Measurements from ENCODE around the gene KIF26B.

Gene KIF26B

GRCh38 chr1:245566134-245566533, 411.3 kb downstream of the KIF26B start:
- no peak for DNase-seq (ENCODE audit: low read depth)
- no peak overlapping the region for H3K4me3 ChIP-seq (ENCODE audit: low read length)

DNA sequence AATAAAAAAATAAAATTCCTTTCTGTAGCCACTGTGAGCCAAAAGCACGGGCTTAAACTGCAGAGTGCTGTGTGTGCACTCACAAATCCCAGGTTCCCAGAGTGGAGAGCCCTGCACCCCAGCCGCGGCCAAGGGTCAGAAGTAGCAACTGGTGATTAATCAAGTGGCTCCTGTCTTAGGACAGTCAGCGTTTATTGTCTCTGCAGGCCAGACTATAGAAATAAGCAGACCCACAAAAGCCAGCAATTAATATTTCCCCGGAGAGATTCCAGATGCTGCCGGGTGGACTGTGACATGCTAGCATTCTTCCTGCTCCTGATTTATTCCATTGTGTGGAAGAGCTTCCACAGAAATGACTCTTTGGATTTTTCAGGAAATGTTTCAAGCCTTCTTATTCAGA, 412.2 kb downstream of the KIF26B start:
- H3K27me3 ChIP-seq (replicated peaks; ENCODE audit: control insufficient read depth, insufficient read depth, low read length), result peaks cover 20% of the 10 kb centered on the region
- no peak overlapping the region for H3K4me3 ChIP-seq (ENCODE audit: low read length)
- no peaks in the 10 kb centered on the region for H3K9me3 ChIP-seq (ENCODE audit: control insufficient read depth, low read length)
- no peak overlapping the region for H3K9ac ChIP-seq (ENCODE audit: low read length)
- no peak for DNase-seq (ENCODE audit: low read depth)
- peaks cover 5% of the 10 kb centered on the region for H3K4me1 ChIP-seq (ENCODE audit: control insufficient read depth, insufficient read depth, low read length)
- no peaks in the 10 kb centered on the region for H3K36me3 ChIP-seq (ENCODE audit: control insufficient read depth, insufficient read depth, low read length, severe bottlenecking)

More at GRCh38 chr1:245566134-245566533, 411.3 kb downstream of the KIF26B start:
- H3K36me3 ChIP-seq (ENCODE audit: control insufficient read depth, insufficient read depth, low read length, severe bottlenecking), result no peaks in the 10 kb centered on the region
- H3K27me3 ChIP-seq (replicated peaks; ENCODE audit: control insufficient read depth, insufficient read depth, low read length), result peaks cover 18% of the 10 kb centered on the region
- H3K4me1 ChIP-seq (ENCODE audit: control insufficient read depth, insufficient read depth, low read length), result peaks cover 5% of the 10 kb centered on the region
- no peak overlapping the region for H3K9ac ChIP-seq (ENCODE audit: low read length)
- no peaks in the 10 kb centered on the region for H3K9me3 ChIP-seq (ENCODE audit: control insufficient read depth, low read length)

DNA sequence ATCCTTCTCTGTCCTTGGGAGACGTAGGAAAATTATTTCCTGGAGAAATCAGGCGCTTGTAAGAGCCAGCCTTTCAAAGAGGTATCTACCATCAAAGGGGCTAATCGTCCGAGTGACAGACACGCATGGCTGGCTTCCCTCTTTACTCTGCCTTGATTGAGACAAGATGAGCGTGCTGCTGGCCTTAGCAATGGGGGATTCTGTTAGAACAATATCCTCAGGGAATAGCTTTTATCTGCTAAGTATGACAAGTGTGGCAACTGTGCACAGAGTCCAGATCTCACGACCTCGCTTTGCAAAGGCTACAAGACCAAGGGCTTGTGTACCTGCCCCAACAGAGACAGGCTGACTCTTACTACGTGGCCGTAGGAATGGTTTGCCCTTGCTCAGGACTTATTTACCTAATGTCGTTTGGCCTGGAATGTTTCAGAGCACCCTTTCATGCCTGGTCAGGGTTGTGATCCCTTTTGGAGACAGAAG, 417.1 kb downstream of the KIF26B start:
- Histone ChIP-seq H3K36me3 (ENCODE audit: control insufficient read depth, insufficient read depth, low read length, severe bottlenecking) (no peaks in the 10 kb centered on the region), H3K4me1 (ENCODE audit: control insufficient read depth, insufficient read depth, low read length) (peaks cover 20% of the 10 kb centered on the region), H3K9me3 (ENCODE audit: control insufficient read depth, low read length) (no peaks in the 10 kb centered on the region), H3K4me3 (ENCODE audit: low read length) (no peak overlapping the region), H3K27me3 (replicated peaks; ENCODE audit: control insufficient read depth, insufficient read depth, low read length) (peaks cover 5% of the 10 kb centered on the region), H3K9ac (ENCODE audit: low read length) (no peak overlapping the region)
- no peak for DNase-seq (ENCODE audit: low read depth)

DNA sequence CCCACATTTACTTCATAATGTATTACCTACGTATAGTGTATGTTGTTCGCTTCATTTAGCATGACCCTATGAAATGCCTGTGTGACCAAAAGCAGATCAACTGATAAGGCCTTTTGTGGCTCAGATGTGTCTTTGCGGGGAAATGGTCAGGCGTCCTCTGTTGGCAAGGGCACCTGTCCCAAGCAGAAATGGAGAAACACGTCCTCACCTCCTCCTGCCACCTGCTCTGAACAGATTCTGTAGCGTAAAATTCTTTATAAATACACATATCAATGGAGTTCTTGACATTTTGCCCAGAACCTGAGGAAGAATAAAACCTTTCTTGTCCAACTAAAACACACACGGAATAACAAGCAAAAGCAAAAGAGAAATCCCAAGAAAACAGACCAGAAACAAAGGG, 417.9 kb downstream of the KIF26B start:
- H3K9me3 ChIP-seq (ENCODE audit: control insufficient read depth, low read length), result no peaks in the 10 kb centered on the region
- no peak overlapping the region for H3K4me3 ChIP-seq (ENCODE audit: low read length)
- peaks cover 15% of the 10 kb centered on the region for H3K4me1 ChIP-seq (ENCODE audit: control insufficient read depth, insufficient read depth, low read length)

GRCh38 chr1:245575710-245576109, 420.9 kb downstream of the KIF26B start:
- DNase-seq (ENCODE audit: low read depth), result peak; percentile 35
- Histone ChIP-seq H3K9me3 (ENCODE audit: control insufficient read depth, low read length) (no peaks in the 10 kb centered on the region), H3K4me1 (ENCODE audit: control insufficient read depth, insufficient read depth, low read length) (peaks cover 15% of the 10 kb centered on the region), H3K9ac (ENCODE audit: low read length) (no peak overlapping the region), H3K27me3 (replicated peaks; ENCODE audit: control insufficient read depth, insufficient read depth, low read length) (peaks cover 19% of the 10 kb centered on the region), H3K4me3 (ENCODE audit: low read length) (no peak overlapping the region), H3K36me3 (ENCODE audit: control insufficient read depth, insufficient read depth, low read length, severe bottlenecking) (no peaks in the 10 kb centered on the region)

More for the DNA sequence above, 417.9 kb downstream of the KIF26B start:
- Histone ChIP-seq H3K27me3 (replicated peaks; ENCODE audit: control insufficient read depth, insufficient read depth, low read length) (peaks cover 7% of the 10 kb centered on the region), H3K9ac (ENCODE audit: low read length) (no peak overlapping the region), H3K36me3 (ENCODE audit: control insufficient read depth, insufficient read depth, low read length, severe bottlenecking) (no peaks in the 10 kb centered on the region)
- no peak for DNase-seq (ENCODE audit: low read depth)

DNA sequence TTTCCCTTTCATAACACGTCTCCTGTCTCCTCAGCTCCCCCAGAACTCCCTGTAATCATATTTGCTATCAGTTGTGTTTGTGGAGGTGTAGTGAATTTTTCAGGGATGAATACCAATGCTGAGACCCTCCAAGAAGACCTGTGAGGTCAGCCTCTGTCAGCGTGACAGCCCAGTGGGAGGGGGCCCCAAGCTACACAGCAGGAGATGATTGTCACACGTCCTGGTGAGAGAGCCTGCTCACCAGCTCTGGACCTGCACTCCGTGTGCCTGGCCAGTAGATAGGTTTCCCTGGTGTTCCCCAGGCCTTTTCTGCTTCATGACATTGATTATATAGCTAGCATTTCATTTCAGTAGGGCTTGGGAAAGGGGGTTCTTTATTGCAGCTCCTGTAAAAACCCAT, 421.5 kb downstream of the KIF26B start:
- Histone ChIP-seq H3K27me3 (replicated peaks; ENCODE audit: control insufficient read depth, insufficient read depth, low read length) (peaks cover 17% of the 10 kb centered on the region), H3K9me3 (ENCODE audit: control insufficient read depth, low read length) (no peaks in the 10 kb centered on the region), H3K9ac (ENCODE audit: low read length) (no peak overlapping the region), H3K36me3 (ENCODE audit: control insufficient read depth, insufficient read depth, low read length, severe bottlenecking) (no peaks in the 10 kb centered on the region), H3K4me3 (ENCODE audit: low read length) (no peak overlapping the region), H3K4me1 (ENCODE audit: control insufficient read depth, insufficient read depth, low read length) (peaks cover 15% of the 10 kb centered on the region)
- DNase-seq (ENCODE audit: low read depth), result no peak

DNA sequence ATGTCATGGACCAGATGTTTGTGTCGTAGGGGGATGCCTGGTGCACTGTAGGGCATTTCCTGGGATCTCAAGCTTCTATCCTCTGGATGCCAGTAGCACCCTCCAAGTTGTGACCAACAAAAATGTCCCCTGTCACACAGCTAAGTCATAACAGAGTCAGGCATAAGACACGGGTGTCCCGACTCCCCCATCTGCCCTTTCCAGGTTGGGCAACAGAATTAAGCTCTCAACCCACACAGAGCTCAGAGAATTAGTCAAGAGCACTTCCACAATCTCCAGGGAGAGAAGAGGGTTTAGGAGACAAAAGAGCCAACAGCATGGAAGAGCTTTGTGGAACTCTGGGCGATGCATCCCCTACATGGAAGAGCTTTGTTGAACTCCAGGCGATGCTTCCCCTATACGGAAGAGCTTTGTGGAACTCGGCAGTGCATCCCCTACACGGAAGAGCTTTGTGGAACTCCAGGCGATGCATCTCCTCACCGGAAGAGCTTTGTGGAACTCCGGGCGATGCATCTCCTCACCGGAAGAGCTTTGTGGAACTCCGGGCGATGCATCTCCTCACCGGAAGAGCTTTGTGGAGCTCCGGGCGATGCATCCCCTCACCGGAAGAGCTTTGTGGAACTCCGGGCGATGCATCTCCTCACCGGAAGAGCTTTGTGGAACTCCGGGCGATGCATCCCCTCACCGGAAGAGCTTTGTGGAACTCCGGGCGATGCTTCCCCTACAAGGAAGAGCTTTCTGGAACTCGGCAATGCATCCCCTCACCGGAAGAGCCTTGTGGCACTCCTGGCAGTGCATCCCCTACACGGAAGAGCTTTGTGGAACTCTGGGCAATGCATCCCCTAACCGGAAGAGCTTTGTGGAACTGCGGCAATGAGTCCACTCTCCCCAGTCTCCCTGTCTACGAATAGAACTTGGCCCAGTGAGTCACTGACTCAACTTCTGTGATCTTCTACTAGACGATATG, 422.7 kb downstream of the KIF26B start:
- no peaks in the 10 kb centered on the region for H3K9me3 ChIP-seq (ENCODE audit: control insufficient read depth, low read length)
- no peaks in the 10 kb centered on the region for H3K36me3 ChIP-seq (ENCODE audit: control insufficient read depth, insufficient read depth, low read length, severe bottlenecking)
- no peak for DNase-seq (ENCODE audit: low read depth)
- no peak overlapping the region for H3K4me3 ChIP-seq (ENCODE audit: low read length)
- H3K9ac ChIP-seq (ENCODE audit: low read length), result no peak overlapping the region
- H3K27me3 ChIP-seq (replicated peaks; ENCODE audit: control insufficient read depth, insufficient read depth, low read length), result peaks cover 24% of the 10 kb centered on the region
- H3K4me1 ChIP-seq (ENCODE audit: control insufficient read depth, insufficient read depth, low read length), result peaks cover 15% of the 10 kb centered on the region

DNA sequence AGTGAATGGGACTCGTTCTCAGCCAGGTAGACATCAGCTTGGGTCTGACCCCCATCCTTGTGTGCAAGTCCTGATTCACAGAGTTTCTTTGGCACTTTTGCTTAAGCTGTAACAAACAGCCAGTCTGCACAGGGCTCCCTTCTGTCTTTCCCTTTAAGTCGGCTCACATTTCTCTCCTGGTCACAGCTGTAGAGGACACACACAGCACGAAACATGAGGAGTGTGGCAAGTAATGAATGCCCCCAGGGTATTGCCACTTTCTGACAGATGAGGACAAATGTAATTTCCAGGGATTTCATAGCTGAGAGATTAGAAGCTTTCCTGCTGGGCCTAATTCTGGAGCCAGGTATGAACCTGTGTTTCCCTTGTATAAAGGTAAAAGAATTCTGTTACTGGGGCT, 423.5 kb downstream of the KIF26B start:
- no peak for DNase-seq (ENCODE audit: low read depth)
- H3K4me3 ChIP-seq (ENCODE audit: low read length), result no peak overlapping the region

DNA sequence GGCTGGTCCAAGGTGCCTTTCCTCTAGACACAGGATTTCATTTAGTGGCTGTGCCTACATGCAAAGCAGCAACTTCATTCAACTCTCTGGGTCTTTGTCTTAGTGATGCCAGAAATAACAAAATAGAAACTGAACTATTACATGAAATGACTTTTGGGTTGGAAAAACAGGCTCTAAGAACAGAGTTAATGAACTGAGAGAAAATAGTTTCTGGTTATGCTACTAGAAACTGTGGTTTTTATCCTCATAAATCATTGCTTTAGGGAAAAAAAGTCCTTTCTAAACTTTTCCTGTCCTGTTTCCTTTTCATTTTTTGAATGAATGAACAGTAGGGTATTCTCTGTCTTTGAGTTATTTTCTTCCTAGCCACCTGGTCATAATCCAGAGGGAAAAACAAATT, 424.0 kb downstream of the KIF26B start:
- Histone ChIP-seq H3K27me3 (replicated peaks; ENCODE audit: control insufficient read depth, insufficient read depth, low read length) (peaks cover 24% of the 10 kb centered on the region), H3K36me3 (ENCODE audit: control insufficient read depth, insufficient read depth, low read length, severe bottlenecking) (no peaks in the 10 kb centered on the region)
- DNase-seq (ENCODE audit: low read depth), result no peak

More for the DNA sequence above, 423.5 kb downstream of the KIF26B start:
- Histone ChIP-seq H3K4me1 (ENCODE audit: control insufficient read depth, insufficient read depth, low read length) (peaks cover 21% of the 10 kb centered on the region), H3K36me3 (ENCODE audit: control insufficient read depth, insufficient read depth, low read length, severe bottlenecking) (no peaks in the 10 kb centered on the region), H3K27me3 (replicated peaks; ENCODE audit: control insufficient read depth, insufficient read depth, low read length) (peaks cover 24% of the 10 kb centered on the region), H3K9ac (ENCODE audit: low read length) (no peak overlapping the region), H3K9me3 (ENCODE audit: control insufficient read depth, low read length) (no peaks in the 10 kb centered on the region)

DNA sequence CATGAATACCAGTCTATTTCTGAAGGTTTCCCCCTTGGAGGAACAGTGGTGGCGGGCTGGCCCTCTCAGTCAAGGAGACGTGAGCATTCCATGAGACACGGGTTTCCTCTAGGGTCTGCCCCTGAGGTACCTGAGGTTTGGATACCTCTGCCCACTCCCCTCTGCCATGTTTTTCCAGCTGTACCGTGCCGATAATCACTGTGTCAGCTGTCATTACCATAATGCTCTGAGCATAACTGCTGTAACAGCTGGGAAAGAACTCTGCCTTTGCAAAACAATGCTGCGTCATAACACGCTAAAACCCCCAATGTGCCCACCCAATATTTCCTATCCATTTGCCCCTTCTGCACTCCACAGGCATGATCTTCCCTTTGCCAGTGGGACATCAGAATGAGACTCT, 425.1 kb downstream of the KIF26B start:
- H3K4me3 ChIP-seq (ENCODE audit: low read length), result no peak overlapping the region
- DNase-seq (ENCODE audit: low read depth), result no peak
- H3K9me3 ChIP-seq (ENCODE audit: control insufficient read depth, low read length), result no peaks in the 10 kb centered on the region
- H3K4me1 ChIP-seq (ENCODE audit: control insufficient read depth, insufficient read depth, low read length), result peaks cover 24% of the 10 kb centered on the region
- H3K27me3 ChIP-seq (replicated peaks; ENCODE audit: control insufficient read depth, insufficient read depth, low read length), result peaks cover 24% of the 10 kb centered on the region
- no peaks in the 10 kb centered on the region for H3K36me3 ChIP-seq (ENCODE audit: control insufficient read depth, insufficient read depth, low read length, severe bottlenecking)
- no peak overlapping the region for H3K9ac ChIP-seq (ENCODE audit: low read length)

More for the DNA sequence above, 424.0 kb downstream of the KIF26B start:
- no peak overlapping the region for H3K9ac ChIP-seq (ENCODE audit: low read length)
- H3K4me1 ChIP-seq (ENCODE audit: control insufficient read depth, insufficient read depth, low read length), result peaks cover 24% of the 10 kb centered on the region
- no peak overlapping the region for H3K4me3 ChIP-seq (ENCODE audit: low read length)
- H3K9me3 ChIP-seq (ENCODE audit: control insufficient read depth, low read length), result no peaks in the 10 kb centered on the region

GRCh38 chr1:245580651-245581050, 425.9 kb downstream of the KIF26B start:
- H3K4me1 ChIP-seq (ENCODE audit: control insufficient read depth, insufficient read depth, low read length), result peaks cover 21% of the 10 kb centered on the region

More at GRCh38 chr1:245580651-245581050, 425.9 kb downstream of the KIF26B start:
- no peak overlapping the region for H3K4me3 ChIP-seq (ENCODE audit: low read length)
- H3K36me3 ChIP-seq (ENCODE audit: control insufficient read depth, insufficient read depth, low read length, severe bottlenecking), result no peaks in the 10 kb centered on the region
- peaks cover 24% of the 10 kb centered on the region for H3K27me3 ChIP-seq (replicated peaks; ENCODE audit: control insufficient read depth, insufficient read depth, low read length)
- DNase-seq (ENCODE audit: low read depth), result no peak
- H3K9ac ChIP-seq (ENCODE audit: low read length), result no peak overlapping the region
- H3K9me3 ChIP-seq (ENCODE audit: control insufficient read depth, low read length), result no peaks in the 10 kb centered on the region
